ENCODE data around the gene AATK.

DNA sequence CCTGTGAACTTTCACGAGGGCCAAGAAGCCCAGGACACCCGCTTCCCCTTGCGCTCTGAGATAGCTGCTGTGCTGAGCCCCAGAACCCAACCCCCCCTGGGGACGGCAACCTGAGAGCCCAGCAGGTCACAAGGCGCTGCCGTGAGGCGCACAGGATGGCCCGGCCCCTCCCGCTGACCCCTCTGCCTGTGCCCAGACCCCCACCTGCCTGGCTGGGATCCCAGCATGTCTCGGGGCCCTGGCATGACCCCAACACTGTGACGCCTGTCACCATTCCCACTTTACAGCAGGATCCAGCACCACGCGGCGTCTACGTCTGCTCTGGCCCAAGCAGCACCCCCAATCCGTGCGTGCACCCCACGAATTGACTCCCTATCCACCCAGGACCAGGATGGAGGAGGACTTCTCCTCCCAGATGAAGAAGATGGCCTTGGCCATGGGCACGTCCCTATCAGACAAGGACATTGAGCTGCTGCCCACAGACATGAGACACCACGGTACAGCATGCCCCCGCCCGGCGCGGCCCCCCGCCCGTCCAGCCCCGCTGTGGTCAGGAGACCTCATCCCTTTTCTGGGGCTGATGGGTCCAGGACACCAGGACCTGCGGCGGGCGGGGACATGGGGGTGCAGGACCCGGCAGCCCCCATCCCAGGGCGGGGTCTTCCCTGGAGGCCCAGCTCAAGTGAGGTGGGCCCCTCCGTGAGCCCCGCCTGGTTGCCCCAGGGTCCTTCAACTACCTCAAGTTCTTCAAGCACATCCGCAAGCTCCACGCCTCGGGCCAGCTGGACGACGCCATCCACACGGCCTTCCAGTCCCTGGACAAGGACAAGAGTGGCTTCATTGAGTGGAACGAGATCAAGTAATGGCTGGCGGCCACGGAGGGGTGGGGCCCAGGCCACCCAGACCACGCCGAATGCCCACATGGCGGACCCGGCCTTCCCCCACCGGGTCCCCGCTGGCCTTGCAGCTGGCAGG, 15.1 kb upstream of the AATK start:
- no peak for TF ChIP-seq POLR2A (IDR thresholded peaks at IDR 0.05)
- TF ChIP-seq, protein P1, sequence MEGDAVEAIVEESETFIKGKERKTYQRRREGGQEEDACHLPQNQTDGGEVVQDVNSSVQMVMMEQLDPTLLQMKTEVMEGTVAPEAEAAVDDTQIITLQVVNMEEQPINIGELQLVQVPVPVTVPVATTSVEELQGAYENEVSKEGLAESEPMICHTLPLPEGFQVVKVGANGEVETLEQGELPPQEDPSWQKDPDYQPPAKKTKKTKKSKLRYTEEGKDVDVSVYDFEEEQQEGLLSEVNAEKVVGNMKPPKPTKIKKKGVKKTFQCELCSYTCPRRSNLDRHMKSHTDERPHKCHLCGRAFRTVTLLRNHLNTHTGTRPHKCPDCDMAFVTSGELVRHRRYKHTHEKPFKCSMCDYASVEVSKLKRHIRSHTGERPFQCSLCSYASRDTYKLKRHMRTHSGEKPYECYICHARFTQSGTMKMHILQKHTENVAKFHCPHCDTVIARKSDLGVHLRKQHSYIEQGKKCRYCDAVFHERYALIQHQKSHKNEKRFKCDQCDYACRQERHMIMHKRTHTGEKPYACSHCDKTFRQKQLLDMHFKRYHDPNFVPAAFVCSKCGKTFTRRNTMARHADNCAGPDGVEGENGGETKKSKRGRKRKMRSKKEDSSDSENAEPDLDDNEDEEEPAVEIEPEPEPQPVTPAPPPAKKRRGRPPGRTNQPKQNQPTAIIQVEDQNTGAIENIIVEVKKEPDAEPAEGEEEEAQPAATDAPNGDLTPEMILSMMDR (IDR thresholded peaks at IDR 0.05) = no peak
